GM18505 (cell line): ENCODE measurements around the gene RSU1.

Experiments used
- ATAC-seq: cut with Tn5 transposase; IDR thresholded peaks from one replicate; pipeline ENCODE4 v1.9.1; 2021; ENCODE audit not compliant: unreplicated experiment
- POLR2A ChIP-seq: IDR thresholded peaks from 4 replicates; pipeline ENCODE4 v1.6.1; 2011; ENCODE audit warnings: borderline replicate concordance; ENCODE audit not compliant: insufficient read depth, insufficient read length; ENCODE audit errors: extremely low read depth

The RSU1 gene

GRCh38 chr10:16817125-16818019 lies at the start of gene RSU1:
Gene RSU1 (minus strand): TSS chr10:16817424. CDS start chr10:16817081, 343 bp downstream.
- TF ChIP-seq POLR2A = peak; percentile 68

GRCh38 chr10:16866541-16867275 lies 49.5 kb upstream of the RSU1 start:
- TF ChIP-seq POLR2A = no peak
- no peak for ATAC-seq

More at GRCh38 chr10:16817125-16818019, at the start of gene RSU1:
- peak; percentile 99 for ATAC-seq

DNA sequence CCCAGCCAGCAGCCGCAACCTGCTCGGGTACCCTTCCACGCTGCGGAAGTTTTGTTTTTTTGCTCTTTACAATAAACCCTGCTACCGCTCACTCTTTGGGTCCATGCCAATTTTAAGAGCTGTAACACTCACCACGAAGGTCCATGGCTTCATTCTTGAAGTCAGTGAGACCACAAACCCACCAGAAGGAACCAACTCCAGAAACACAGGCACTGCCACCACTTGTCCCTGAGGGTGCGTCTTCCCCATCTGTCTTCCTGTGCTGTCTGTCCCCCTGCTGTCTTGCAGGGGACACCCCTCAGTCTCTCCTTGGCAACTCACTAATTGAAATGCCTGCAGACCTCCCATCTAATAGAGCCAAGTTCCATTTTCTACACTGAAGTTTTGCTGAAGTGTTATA lies 48.5 kb upstream of the RSU1 start:
- no peak for ATAC-seq

GRCh38 chr10:16863766-16864165 lies 46.5 kb upstream of the RSU1 start:
- no peak for TF ChIP-seq POLR2A
- no peak for ATAC-seq

More for the DNA sequence above, 48.5 kb upstream of the RSU1 start:
- no peak for TF ChIP-seq POLR2A

- no peak for ATAC-seq
- TF ChIP-seq POLR2A = no peak
These were observed 40.2 kb upstream of the RSU1 start for GRCh38 chr10:16857419-16857818.

GRCh38 chr10:16856567-16856966 lies 39.3 kb upstream of the RSU1 start:
- no peak for TF ChIP-seq POLR2A
- no peak for ATAC-seq

- no peak for ATAC-seq
These were observed 38.9 kb upstream of the RSU1 start for GRCh38 chr10:16856092-16856491.

GRCh38 chr10:16854623-16855022 lies 37.4 kb upstream of the RSU1 start:
- no peak for TF ChIP-seq POLR2A
- no peak for ATAC-seq

More at GRCh38 chr10:16856092-16856491, 38.9 kb upstream of the RSU1 start:
- no peak for TF ChIP-seq POLR2A

DNA sequence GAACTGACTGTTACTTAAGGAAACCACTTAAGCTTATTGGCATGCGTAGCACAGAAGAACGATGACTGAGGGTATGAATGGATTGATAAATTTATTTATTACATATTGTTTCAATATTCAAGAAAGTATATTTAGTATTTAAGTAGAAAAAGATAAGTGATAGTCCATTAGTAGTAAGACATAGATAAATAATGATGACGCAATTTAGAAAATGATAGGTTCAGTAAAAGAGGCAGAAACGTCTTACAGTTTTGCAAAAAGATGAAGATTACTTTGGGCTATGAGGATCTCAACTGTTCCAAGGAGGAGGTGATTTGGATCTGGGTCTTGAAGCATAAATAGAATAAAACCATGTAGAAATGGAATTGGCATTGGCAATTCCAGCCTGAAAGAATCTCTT lies 36.6 kb upstream of the RSU1 start:
- ATAC-seq = no peak
- TF ChIP-seq POLR2A = no peak

DNA sequence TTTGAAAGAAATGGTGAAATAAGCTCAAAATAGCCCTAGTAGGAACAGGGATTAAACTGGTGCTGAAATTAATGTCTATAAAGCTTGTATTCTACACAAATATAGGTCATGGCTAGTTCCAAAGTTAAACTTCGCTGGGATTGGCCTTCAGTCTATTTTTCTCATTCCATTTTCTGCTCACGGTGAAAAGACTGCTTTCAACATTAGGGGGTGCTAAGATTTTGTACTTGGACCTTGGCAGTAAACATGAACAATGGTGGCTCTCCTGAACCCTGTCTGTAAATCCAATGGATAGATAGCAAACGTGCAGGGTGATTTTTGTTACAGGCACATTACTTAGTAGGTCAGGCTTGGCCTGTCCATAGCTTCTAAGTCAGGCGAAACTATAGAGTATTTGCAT lies 36.0 kb upstream of the RSU1 start:
- ATAC-seq = no peak

DNA sequence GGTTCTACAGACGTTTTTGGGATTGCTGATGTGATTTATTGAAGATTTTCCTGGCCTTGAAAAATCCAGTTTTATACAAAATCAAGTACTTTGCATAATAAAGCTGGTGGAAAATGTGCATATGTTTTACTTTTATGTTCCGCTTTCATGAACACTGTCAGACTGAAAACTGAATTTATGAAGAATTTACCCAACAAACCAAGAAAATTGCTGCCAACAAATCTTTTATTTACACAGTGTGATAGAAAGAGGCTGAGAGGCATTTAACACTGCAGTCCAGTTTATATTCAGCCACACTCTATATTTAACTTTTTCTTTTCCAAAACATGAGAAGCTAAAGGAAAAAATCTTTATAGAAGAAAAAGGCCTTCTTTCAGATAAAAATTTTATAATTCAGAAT lies 35.4 kb upstream of the RSU1 start:
- no peak for ATAC-seq
- TF ChIP-seq POLR2A = no peak

More for the DNA sequence above, 36.0 kb upstream of the RSU1 start:
- TF ChIP-seq POLR2A = no peak

- ATAC-seq = no peak
- TF ChIP-seq POLR2A = no peak
These were observed 31.4 kb upstream of the RSU1 start for GRCh38 chr10:16848562-16849154.

- TF ChIP-seq POLR2A = no peak
- ATAC-seq = no peak
These were observed 30.4 kb upstream of the RSU1 start for GRCh38 chr10:16847644-16848043.
